NCI-H2171 treated with DMSO at 0.1 percent for 48 hours (cell line): Measurements from ENCODE around the gene PRAF2.

Source experiments
- DNase-seq: peaks from one replicate; lab custom pipeline; 2025; lab: John Stamatoyannopoulos, UW

PRAF2 gene, protein sequence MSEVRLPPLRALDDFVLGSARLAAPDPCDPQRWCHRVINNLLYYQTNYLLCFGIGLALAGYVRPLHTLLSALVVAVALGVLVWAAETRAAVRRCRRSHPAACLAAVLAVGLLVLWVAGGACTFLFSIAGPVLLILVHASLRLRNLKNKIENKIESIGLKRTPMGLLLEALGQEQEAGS

DNA sequence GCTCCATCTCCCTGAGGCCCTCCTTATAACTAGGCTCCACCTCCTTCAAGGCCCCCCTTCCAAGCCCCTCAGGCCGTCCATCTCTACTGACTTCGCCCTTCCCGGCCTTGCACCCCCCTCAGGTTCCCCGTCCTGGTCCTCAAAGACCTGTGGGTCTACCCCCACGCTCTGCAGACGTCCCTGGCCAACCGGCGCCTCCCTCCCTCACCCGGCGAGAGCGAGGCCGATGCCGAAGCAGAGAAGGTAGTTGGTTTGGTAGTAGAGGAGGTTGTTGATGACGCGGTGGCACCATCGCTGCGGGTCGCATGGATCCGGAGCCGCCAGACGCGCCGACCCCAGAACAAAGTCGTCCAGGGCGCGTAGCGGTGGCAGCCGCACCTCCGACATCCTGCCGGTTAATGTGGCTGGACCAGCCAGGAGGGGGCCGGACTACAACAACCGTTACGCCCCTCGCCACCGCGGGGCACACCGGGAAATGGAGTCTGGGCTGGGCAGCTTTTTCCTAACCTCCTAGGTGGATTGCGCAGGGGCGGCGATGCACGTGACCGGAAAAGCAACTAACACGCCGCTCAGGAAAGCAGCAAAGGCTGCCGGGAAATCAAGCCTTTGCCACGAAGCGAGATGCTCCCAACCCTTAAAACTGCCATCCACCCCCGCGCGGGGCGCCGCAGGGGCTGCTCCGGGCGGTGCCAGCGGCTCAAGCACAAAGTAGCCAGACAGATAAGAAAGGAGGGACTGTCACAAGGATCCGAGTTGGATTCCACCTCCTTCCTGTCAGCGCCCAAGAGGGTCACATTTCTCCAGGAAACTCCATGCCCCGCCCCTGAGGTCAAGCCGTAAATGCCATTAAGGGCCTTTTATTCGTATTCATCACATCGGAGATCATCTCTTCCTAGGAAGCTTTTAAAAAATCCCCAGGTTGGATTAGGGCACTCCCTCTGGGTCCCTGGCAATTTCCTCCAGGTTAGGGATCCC is at the start of gene PRAF2:
PRAF2 (minus strand) TSS at position 402 of the 975 bp plus-strand sequence; CDS start at position 387, 15 bp downstream.
- peak; percentile 84 for DNase-seq

- DNase-seq = no peak
These were observed 48.7 kb upstream of the PRAF2 start for GRCh38 chrX:49122499-49122898.

- no peak for DNase-seq
These were observed 46.3 kb upstream of the PRAF2 start for GRCh38 chrX:49120091-49120490.

DNA sequence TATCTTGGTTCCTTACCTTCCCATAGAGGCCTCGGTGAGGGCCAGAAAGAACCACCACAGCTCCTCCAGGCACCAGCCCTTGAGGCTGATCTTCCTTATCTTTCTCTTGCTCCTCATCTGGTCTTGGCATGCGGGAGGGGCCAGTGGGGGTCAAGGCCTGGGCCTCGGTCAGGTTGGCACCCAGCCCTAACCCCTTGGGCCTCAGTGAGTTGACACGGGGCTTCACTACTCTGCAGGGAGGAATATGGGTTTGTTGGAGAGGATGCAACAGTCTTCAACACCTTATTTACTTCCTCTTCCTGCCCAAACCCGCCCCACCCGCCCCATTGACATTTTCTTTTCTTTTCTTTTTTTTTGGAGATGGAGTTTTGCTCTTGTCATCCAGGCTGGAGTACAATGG is 43.8 kb upstream of the PRAF2 start:
- no peak for DNase-seq

DNA sequence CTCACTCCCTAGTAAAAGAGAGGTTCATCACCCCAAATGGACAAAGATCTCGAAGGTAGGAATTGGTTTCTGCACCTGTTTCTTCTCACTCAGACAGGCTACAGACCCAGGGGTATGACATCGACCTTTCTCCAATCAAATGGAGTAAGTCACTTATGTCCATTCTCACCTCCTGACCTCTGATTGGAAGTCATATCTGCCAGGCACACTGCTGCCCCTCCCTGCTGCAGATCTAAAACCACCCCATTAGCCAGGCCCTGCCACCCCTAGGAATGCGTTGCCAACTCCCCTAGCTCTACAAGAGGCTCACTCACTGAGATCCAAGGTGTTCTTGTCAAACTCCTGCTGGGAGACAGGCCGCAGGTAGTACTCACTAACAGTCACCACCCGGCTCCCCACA is 42.9 kb upstream of the PRAF2 start:
- no peak for DNase-seq

- DNase-seq = no peak
These were observed 42.3 kb upstream of the PRAF2 start for GRCh38 chrX:49116076-49116475.

GRCh38 chrX:49111791-49112190 is 38.0 kb upstream of the PRAF2 start:
- DNase-seq = no peak

DNA sequence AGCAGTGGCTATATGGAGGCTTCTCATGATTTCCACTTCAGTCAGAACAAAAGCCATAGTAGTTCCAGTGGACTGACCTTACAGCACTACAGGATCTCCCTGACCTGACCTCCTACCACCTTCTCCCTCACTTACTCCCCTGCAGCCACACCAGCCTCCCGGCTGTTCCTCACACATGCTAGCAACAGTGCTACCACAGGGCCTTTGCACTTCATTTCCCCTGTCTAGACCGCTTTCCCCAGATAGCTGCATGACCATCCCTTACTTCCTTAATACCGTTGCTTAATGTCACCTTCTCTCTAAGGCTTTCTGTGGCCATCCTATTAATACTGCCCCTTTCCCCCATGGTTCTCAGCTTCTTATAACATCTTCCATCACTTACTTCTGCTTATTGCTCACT is 36.6 kb upstream of the PRAF2 start:
- no peak for DNase-seq

DNA sequence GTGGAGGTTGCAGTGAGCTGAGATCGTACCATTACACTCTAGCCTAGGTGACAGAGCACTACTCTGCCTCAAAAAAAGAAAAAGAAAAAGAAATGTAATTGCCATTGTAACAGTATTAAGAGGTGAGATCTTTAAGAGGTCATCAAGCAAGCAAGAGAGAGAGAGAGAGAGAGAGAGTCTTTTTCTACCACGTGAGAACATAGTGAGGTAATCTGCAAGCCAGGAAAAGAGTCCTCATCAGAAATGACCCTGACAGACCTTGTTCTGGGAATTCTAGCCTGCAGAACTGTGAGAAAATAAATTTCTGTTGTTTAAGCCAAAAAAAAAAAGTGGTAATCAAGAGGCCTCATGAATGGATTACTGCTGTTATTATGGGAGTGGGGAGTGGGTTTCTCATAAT is 34.8 kb upstream of the PRAF2 start:
- no peak for DNase-seq

GRCh38 chrX:49106930-49107329 is 33.1 kb upstream of the PRAF2 start:
- no peak for DNase-seq

- DNase-seq = no peak
These were observed 32.5 kb upstream of the PRAF2 start for GRCh38 chrX:49106296-49106695.

DNA sequence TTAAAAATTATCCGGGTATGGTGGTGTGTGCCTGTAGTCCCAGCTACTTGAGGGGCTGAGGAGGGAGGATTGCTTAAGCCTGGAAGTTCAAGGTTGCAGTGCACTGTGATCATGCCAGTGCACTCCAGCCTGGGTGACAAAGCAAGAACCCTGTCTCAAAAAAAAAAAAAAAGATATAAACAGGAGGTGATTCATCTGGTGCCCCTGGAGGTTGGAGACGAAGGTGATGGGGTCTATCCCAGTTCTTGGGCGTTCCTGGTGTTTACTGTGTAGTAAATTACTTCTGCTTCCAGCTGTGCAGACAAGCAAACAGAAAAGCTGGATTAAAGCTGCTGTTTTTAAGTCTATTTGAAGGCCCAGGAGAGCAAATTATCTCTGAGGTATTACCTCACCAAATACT is 29.8 kb upstream of the PRAF2 start:
- DNase-seq = no peak

GRCh38 chrX:49102190-49102589 is 28.4 kb upstream of the PRAF2 start:
- no peak for DNase-seq

- no peak for DNase-seq
These were observed 27.8 kb upstream of the PRAF2 start for GRCh38 chrX:49101629-49101984.

DNA sequence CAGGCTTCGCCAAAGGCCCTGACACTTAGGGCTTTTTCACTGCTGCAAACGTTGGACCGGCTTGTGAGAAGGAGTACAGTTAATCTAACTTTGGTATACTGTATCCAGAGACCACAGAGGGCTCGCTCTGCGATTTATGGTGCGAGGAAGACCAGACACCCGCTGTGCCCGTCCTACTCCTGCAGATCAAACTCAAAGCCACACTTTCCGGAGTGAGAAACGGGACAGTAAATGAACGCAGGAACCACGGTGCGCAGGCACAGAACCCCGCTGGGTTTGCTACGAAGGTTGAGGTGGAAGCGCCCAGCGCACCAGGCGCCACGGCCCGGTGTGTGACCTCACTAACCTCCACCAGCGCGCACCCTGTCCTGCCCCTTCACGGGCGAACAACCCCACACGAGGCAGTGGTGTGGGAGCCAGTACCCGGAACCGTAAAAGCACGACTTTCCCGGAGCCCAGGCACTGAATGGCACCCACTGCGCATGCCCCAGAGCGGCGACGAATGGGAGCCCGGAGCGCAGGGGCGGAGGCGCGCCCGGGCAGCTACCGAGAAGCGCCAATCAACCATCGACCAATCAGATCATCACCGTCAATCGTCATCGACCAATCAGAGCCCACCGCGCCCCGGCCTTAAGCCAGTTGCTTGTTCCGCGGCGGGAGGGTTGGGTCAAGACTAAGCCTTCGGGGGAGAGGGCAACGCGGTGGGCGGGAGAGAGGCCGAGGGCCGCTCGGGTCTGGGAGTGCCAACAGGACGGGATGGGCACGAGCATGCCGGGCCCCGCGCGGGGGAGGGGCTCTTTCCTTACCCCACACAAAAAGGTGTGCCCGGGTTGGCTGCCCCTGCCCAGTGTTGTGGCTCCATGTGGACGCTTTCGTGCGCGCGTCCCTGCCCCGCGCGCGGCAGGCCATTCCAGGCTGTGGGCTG is 27.2 kb upstream of the PRAF2 start:
- peak; percentile 89 for DNase-seq

DNA sequence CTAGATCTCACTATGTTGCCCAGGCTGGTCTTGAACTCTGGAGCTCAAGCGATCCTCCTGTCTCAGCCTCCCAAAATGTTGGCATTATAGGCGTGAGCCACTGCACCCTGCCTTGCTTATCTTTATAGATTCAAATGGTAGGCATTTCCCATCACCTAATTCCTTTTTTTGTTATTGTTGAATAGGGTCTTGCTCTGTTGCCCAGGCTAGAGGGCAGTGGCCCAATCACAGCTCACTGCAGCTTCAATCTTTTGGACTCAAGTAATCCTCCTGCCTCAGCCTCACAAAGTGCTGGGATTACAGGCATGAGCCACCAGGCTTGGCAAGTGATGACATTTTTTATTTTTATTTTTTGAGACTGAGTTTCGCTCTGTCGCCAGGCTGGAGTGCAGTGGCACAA is 22.6 kb upstream of the PRAF2 start:
- DNase-seq = no peak

- no peak for DNase-seq
These were observed 15.8 kb upstream of the PRAF2 start for GRCh38 chrX:49089553-49089952.

DNA sequence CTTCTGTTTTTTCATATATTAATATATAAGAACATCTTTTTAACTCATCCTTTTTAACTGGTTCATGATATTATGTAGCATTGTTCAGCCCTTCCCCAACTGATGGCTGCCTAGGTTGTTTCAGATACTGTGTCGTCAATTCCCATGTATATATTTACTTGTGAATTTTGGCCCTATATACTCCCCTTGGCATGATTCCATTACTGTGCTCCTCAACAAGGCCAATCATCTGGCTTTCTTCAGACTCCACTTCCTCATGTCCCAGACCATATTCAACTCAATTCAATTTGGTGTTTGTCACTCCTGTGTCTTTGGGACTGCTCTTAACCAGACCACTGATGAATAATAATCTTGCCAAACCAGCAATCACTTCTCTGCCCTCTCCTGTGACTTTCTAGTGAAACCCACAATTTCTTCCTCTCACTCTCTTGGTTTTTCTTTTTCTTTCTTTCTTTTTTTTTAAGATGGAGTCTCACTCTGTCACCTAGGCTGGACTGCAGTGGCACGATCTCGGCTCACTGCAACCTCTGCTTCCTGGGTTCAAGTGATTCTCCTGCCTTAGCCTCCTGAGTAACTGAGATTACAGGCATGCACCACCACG is 8.6 kb upstream of the PRAF2 start:
- DNase-seq = no peak

GRCh38 chrX:49079489-49080428 is 6.0 kb upstream of the PRAF2 start, which contains the start of gene WDR45:
TSS of gene WDR45 (minus strand) at chrX:49079887. CDS start at chrX:49078095, 1,792 bp downstream.
- peak; percentile 50 for DNase-seq

GRCh38 chrX:49077941-49078340 is 4.1 kb upstream of the PRAF2 start:
- DNase-seq = no peak

GRCh38 chrX:49075347-49075746 is 1.5 kb upstream of the PRAF2 start:
- no peak for DNase-seq
